Panc1 (cell line): ENCODE measurements around the gene SPDYE2. TPM values are rescaled to one million over a fixed set of nuclear protein-coding genes. Genes with fewer than 3 reads are reported as not detected.
A peak's percentile ranks its signal among the peaks of the same experiment; 100 is the strongest.
"Not testable (repeated sequence)": the region's sequence is repeated elsewhere in the genome, so short reads cannot be mapped to it uniquely, and the experiment has no call there.

Experiments
- ATAC-seq: fragments of 200-7000 bp; cut with Tn5 transposase; 2 replicates; pipeline ENCODE4 v1.9.1; 2020; ENCODE audit warnings: mild to moderate bottlenecking, moderate library complexity
- BruUV-seq: library from RNA; stranded (reverse); fragments of 400-500 nt; replicated peaks from 2 replicates; lab custom pipeline; 2021; lab: Mats Ljungman, UMichigan
- CTCF ChIA-PET: fragments of 300-600 bp; sonication (Branson Sonifier 250); formaldehyde crosslinking; loops from one replicate; lab custom pipeline; 2022; ENCODE audit warnings: antibody characterized with exemption; lab: Charles Lee
- POLR2A ChIA-PET: fragments of 300-600 bp; sonication (Branson Sonifier 250); formaldehyde crosslinking; loops from one replicate; lab custom pipeline; 2022; ENCODE audit warnings: antibody characterized with exemption; lab: Charles Lee
- DNase-seq: peaks from one replicate; pipeline ENCODE4 v3.0.0-alpha.2; 2010; ENCODE audit warnings: low read depth, low spot score
- H3K27ac ChIP-seq: 2 replicates; pipeline ENCODE4 v1.5.1; 2011; ENCODE audit warnings: mild to moderate bottlenecking, low read length, inconsistent platforms
- H3K27me3 ChIP-seq: fragments of 200-500 bp; sonication (Bioruptor generic); 2 replicates; pipeline ENCODE4 v1.6.0; 2014; ENCODE audit warnings: low read length, inconsistent platforms; ENCODE audit not compliant: control insufficient read depth, insufficient read depth
- H3K36me3 ChIP-seq: fragments of 200-500 bp; sonication (Bioruptor generic); 2 replicates; pipeline ENCODE4 v1.5.1; 2014; ENCODE audit warnings: inconsistent platforms, mild to moderate bottlenecking, low read length, moderate library complexity; ENCODE audit not compliant: control insufficient read depth, insufficient read depth
- H3K4me1 ChIP-seq: 2 replicates; pipeline ENCODE4 v1.5.1; 2011; ENCODE audit warnings: inconsistent platforms, mild to moderate bottlenecking, low read length, moderate library complexity; ENCODE audit not compliant: control insufficient read depth, insufficient read depth
- H3K4me3 ChIP-seq, 2 experiments: 2 replicates each; pipeline ENCODE4 v1.5.1; 2011 to 2012; ENCODE audit warnings: low read depth in 2 of 2, low read length in 2 of 2, mild to moderate bottlenecking in 2 of 2, inconsistent platforms in 1 of 2, moderate library complexity in 1 of 2
- H3K9me3 ChIP-seq: fragments of 200-500 bp; sonication (Bioruptor generic); 2 replicates; pipeline ENCODE4 v1.5.1; 2014; ENCODE audit warnings: low read depth, mild to moderate bottlenecking, inconsistent platforms, low read length, moderate library complexity; ENCODE audit not compliant: control insufficient read depth, insufficient read depth
- in situ Hi-C: cut with HindIII; loops from 2 replicates; pipeline ENCODE4 v1.10.0; 2016; ENCODE audit warnings: low sequenced_read_pairs, low pct_unique_long_range_greater_than_20kb
- intact Hi-C: fragments of 100-400 bp; cut with micrococcal nuclease; formaldehyde crosslinking; loops from one replicate; pipeline ENCODE4 v1.10.0; 2022; ENCODE audit not compliant: unreplicated experiment
- total RNA-seq: library from RNA; stranded (reverse); gene quantifications from one replicate; pipeline ENCODE4 v1.2.1, GENCODE V29; 2021; ENCODE audit not compliant: unreplicated experiment

SPDYE2 gene
- total RNA-seq, 1 experiment from 2014 or later = not detected

DNA sequence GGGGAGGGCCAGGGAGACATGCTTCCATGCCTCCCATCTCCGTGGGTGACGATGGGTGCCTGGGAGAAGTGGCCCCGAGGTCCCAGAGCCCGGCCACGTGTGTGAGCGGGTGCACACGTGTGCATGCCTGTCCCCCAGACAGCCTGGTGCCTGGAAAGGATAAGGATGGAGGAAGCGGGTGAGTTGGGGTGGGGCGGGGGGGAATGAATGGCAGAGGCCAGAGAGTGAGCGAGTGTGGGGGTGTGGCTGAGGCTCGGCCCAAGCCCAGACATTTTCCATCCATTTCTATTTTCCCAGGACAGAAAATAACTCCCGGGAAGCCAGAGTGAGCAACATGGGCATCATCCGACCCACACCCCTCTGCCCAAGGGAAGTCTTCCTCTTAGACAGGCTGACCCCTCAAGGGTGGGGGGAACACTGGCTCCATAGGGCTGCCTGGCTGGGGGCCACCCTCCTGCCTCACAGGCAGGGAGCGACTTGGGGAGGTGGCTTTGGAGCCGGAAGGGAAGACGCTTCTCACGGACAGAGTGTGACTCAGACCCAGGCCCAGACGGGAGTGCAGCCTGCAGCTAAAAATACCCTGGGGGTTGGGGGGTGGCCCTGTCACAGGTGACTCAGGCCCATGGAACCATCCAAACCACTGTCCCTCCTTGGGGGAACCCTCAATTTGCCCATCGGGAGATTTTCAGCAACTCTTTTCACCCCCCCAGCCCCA lies 53.6 kb downstream of the SPDYE2 start:
- DNase-seq, CTCF ChIA-PET, H3K4me3 ChIP-seq, BruUV-seq, H3K9me3 ChIP-seq, POLR2A ChIA-PET, intact Hi-C loops, H3K27me3 ChIP-seq, H3K36me3 ChIP-seq, in situ Hi-C loops, H3K4me1 ChIP-seq, H3K27ac ChIP-seq: not testable (repeated sequence)
- peak; percentile 83 for ATAC-seq

DNA sequence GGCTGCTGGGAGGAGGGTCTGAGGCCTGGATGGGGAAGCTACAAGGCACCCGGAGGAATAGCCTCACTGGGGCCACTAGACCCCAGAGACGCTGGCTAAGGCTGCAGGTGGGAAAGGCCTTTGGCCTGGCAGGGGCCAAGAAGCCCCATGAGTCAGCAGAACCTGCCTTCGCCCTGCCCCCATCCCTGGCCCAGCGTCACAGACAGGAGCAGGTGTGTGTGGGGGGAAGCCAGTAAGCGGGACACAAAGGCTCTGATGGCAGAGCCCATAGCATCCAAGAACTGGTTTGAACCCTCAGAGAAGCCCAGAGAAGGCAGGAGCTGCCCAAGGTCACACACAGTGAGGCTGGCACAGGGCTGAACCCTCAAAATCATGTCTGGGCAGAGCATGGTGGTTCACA lies 55.8 kb downstream of the SPDYE2 start:
- CTCF ChIA-PET, H3K27me3 ChIP-seq, H3K36me3 ChIP-seq, DNase-seq, H3K4me1 ChIP-seq, ATAC-seq, intact Hi-C loops, H3K4me3 ChIP-seq, in situ Hi-C loops, BruUV-seq, POLR2A ChIA-PET, H3K9me3 ChIP-seq, H3K27ac ChIP-seq: not testable (repeated sequence)

DNA sequence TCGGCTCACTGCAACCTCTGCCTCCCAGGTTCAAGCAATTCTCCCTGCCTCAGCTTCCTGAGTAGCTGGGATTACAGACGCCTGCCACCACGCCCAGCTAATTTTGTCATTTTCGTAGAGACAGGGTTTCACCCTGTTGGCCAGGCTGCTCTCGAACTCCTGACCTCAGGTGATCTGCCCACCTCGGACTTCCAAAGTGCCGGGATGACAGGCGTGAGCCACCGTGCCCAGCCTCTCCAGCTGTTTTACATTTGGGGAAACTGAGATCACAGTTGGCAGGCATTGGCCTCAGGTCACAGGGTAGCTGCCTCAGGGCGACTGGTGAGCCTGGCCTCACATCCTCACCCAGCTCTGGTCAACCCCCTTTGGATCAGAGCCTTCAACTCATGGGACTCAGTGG lies 58.7 kb downstream of the SPDYE2 start:
- H3K4me1 ChIP-seq, POLR2A ChIA-PET, H3K4me3 ChIP-seq, DNase-seq, intact Hi-C loops, H3K27me3 ChIP-seq, H3K36me3 ChIP-seq, CTCF ChIA-PET, in situ Hi-C loops, H3K27ac ChIP-seq, H3K9me3 ChIP-seq, ATAC-seq, BruUV-seq: not testable (repeated sequence)

DNA sequence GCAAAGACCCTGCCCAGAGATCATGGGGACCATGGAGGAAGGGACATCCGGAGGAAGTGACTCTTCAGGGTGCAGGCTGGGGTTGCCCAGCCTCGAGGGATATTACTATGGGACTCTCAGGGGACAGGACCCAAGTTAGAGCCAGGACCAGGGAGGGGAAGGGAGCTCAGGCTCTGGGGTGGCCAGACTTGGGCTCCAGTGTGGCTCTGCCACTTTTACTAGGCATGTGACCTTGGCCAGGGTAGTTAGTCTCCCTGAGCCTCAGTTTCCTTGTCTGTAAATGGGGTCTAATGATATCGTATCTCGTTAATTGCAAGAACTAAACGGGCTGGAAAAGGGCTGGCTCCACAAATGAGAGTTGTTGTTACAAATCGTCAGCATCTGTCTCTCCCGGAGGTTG lies 59.4 kb downstream of the SPDYE2 start:
- H3K27ac ChIP-seq, POLR2A ChIA-PET, BruUV-seq, ATAC-seq, H3K27me3 ChIP-seq, CTCF ChIA-PET, H3K9me3 ChIP-seq, H3K4me3 ChIP-seq, intact Hi-C loops, H3K36me3 ChIP-seq, in situ Hi-C loops, H3K4me1 ChIP-seq, DNase-seq: not testable (repeated sequence)

DNA sequence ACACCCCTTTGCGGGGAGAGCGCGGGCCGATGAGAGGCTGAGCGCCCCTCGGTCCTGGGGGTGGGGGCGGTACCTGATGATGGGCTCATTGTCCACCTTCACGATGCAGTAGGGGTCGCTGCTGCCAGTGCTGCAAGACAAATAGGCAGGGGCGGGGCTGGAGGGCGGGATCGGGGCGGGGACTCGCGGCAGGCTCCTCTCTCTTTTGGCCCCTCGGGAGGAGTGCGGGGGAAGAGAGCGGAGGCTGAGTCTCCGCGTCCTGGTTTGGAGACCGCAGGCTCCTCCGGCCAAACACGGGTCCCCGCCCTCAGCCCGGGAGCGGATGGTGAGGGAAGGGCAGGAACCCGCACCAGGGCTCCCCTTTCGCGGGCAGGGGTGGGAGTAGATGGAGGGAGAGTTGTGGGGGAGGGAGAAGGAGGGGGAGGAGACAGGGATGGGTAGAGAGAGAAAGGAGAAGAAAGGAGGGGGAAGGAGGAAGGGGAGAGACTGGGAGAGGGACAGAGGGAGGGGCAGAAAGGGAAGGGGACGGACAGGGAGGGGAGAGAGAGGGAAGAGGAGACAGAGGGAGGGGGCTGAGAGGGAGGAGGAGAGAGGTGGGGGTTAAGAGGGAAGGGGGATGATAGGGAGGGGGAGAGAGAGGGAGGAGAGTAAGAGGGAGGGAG lies 60.1 kb downstream of the SPDYE2 start:
- CTCF ChIA-PET, H3K27me3 ChIP-seq, in situ Hi-C loops, intact Hi-C loops, H3K4me3 ChIP-seq, H3K27ac ChIP-seq, H3K9me3 ChIP-seq, H3K4me1 ChIP-seq, DNase-seq, H3K36me3 ChIP-seq, BruUV-seq, POLR2A ChIA-PET: not testable (repeated sequence)
- ATAC-seq = peak; percentile 66

DNA sequence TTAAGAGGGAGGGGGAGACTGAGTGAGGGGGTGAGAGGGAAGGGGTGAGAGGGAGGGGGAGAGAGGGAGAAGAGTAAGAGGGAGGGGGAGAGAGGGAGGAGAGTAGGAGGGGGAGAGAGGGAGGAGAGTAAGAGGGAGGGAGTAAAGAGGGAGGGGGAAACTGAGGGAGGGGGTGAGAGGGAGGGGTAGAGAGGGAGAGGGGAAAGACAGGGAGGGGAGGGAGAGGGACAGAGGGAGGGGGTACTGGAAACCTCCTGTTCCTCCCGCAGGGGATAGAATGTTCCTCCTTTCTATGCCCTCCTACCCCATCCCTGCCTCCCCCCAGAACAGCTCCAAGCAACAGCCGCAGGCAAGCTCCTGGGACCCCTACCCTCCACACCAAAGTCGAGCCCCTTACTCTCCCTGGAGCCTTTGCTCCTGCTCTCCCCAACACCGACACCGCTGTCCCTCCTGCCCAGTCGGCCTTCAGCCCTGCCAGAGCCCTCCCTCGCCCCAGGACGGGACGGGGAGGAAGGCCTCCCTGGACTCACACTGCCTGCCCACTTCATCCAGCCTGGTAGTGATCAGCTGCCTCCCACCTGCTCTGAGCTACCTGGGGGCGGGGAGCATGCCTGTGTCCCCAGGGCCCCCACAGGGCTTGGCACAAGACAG lies 60.8 kb downstream of the SPDYE2 start:
- H3K27me3 ChIP-seq, BruUV-seq, CTCF ChIA-PET, H3K27ac ChIP-seq, intact Hi-C loops, POLR2A ChIA-PET, DNase-seq, ATAC-seq, H3K4me3 ChIP-seq, in situ Hi-C loops, H3K36me3 ChIP-seq, H3K4me1 ChIP-seq, H3K9me3 ChIP-seq: not testable (repeated sequence)
